GM18505 (cell line): ENCODE data around the gene TNS3.

ENCODE experiments used
- ATAC-seq: cut with Tn5 transposase; IDR thresholded peaks from one replicate; pipeline ENCODE4 v1.9.1; 2021; ENCODE audit not compliant: unreplicated experiment
- POLR2A ChIP-seq: IDR thresholded peaks from 4 replicates; pipeline ENCODE4 v1.6.1; 2011; ENCODE audit warnings: borderline replicate concordance; ENCODE audit not compliant: insufficient read depth, insufficient read length; ENCODE audit errors: extremely low read depth

TNS3 gene

DNA sequence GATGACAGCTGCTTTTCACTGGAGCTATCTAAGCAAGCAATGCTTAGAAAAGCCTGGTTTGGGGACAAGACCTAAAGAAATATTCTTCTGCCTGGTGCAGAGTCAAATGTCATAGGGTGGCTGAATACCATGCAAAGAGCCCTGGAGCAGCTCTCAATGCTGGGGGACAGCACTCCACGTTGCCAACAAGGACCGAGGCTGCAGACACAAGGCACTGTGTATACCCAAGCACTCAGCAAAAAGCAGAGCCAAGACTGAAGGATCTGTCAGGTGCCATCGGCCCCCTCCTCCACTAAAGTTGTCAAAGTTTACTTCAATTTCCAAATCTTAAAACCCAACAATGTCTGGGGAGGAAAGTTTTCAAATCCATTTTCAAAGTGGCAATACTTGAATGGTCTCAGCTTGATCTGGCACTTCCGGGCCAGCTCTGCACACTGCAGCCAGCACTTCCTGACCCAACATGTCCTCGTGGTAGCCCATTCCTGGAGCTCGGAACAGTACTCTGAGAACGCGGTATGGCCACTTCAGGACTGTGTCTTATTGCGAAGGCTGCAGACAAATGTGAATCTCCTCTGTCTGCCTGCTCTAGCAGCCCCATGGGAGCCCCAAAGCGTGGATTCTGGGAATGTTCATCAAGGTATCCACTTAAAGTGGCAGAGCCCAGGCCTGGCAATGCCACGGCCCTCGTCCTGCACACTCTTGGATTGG lies 191.8 kb downstream of the TNS3 start:
- no peak for TF ChIP-seq POLR2A
- ATAC-seq: no peak

DNA sequence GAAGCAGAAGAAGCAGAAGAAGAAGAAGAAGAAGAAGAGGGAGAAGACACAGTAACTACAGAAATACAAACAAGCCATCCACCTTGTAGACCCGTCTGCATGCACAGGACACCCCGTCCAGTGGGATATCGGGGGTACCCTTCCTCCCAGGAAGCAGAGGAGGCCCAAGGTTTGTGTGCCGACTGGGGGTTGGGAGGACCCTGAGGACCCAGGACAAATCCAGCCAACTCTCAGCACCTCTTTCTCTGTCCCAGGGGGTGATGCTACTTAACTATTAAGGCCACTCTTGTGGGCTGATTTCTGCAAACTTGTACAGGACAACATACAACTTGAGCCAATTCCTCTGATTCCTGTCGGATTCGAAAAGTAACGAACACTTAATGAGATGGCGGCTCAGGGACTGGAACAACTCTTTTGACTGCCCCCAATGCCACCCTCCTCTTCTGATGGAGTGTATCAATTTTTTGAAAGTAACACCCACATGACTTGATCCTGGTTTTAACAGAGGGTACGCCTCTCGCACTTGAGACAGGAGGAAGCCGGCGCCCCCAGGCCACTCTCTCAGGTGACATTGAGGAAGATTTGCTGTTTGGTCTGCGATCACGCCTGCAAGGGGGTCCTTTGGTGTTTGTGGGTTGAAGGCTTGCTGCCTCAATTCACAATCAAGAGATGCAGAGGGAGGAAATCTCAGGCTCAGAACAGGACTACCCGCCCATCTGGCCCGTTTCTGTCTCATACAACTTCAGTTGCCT lies 192.6 kb downstream of the TNS3 start:
- ATAC-seq: no peak
- no peak for TF ChIP-seq POLR2A

DNA sequence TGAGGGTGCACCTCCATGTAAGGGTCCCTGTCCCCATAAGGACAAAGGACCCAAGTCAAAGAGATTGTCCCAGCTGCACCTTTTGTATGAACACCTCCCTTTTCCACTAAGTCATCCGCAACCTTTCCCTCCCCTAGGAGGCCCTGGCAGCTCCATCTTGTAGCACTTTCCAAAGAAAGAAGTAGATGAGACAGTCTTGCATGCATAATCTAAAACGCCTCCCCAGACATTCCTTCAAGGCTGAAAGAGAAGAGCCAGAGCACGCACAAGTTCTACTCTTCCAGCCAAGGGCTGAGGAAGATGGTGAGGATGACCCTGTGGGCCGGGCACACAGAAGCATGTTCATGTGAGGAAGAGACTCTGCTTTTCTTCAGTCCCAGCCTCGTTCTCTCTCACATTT lies 194.4 kb downstream of the TNS3 start:
- ATAC-seq: no peak
- TF ChIP-seq POLR2A: no peak

DNA sequence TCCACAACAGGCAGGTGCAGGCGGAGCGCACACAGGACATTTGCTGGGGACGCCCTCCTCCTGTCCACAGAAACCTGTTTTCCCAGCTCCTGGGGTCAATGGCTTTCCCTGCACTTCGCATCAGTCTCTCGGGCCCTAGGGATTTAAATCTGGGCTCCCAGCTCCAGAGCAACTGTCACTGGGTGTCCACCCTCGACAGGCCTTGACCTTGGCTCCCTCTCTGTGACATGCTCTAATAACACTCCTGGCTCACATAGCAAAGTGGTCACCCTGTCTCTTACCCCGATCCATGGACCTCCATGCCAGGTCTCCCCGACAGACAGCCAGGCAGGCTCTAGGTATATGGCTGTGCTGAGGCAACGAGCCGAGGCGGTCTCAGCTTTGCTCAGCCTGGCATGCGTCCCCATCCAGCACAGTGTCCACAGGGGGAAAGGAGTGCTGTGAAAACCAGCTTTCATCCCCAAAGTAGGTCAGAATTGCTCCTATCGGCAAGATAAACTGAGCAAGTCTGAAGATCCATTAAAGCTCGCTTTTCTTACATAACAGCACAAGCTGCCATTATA lies 195.6 kb downstream of the TNS3 start:
- ATAC-seq: no peak

DNA sequence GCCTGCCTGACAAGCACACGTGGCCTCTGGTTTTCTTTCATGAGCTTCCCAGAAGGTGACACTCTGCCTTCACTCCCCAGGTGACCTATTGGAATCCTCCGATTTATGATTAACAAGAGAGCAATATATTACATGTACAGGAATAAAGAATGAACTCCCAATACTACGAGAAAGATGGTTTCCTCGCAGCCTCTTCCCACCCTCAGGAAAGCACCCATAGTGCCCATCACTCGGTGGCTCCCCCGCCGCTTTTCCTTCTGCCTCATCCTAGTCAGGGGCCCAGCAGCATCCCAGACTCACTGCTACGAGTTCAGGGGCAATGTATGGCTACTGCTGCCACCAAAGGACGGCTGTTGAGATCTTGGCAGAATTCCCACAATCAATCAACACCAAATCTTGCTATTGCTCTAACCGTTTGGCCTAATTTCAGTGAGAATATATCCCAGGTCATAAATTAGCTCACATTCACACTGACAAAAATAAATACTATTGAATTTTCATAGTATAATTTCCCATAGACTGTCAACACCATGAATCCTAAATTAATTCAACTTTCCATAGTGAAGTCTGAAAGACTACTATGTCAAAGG lies 196.3 kb downstream of the TNS3 start:
- TF ChIP-seq POLR2A: no peak
- ATAC-seq: no peak

More for the DNA sequence above, 195.6 kb downstream of the TNS3 start:
- TF ChIP-seq POLR2A: no peak

DNA sequence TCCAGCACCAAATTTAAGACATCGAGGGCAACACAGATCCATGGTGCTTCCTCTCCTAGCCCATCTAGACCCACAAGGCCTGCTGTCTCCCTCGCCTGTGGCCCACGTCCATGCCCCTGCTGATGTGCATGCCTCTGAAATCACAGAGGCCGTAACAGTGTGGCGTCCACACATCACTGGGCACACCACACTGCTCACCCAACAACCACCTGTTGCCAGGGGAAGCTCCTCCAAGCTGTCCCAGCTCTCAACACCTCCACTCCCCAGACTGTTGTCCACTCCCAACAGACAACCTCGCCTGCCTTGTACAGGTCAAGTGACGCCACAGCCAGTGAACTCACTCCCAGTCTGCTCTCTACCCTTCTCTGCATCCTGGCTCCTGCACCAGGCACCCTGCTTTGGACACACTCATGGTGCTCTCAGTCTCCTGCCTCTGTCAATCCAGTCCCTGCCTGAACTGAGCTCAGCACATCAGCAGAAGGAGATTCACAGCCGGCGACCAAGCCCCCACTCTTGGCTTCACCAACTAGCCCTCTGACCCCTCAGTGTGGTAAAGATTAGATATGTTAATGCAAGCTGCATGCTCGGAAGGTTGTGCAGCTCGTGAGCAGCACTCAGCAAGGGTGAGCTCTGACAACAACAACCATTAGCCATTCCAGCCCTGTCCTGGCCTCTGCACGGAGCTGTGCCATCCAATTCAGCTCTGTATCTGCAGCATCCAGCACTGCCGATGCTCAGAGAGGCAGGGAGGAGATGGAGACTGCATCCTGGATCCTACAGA lies 197.0 kb downstream of the TNS3 start:
- no peak for TF ChIP-seq POLR2A

DNA sequence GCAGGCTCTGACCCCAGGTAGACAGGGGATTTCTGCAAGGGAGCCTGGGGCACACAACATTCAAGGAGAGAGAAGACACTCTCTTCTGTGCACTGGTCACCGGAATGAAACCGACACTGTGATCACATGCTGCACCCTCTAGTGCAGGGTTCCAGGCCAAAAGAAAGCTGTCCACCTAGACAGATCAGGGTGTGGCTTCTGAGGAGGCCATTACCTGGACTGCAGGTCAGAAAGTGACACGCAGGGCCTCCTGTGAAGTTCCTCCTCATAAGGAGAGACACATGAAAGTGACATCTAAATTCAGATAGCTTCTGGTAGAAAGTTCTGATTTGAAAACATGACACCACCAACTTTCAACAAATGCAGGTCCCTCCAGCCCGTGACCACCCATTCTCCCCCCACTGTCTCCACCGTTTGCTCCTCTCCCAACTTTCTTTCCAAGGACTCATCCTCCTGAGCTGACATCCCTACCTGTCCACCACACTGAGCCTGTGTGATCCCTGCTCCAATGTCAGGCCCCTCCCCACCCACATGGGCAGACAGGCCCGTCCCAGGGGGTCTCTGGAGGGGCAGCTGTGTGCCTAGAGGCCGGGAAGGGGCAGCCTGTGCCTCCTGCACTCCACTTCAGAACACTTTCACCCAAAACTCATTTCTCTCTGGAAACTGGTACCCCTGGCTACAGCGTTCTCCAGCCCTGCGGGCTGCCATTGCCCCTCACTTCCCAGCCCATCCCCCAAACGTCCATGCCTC lies 198.0 kb downstream of the TNS3 start:
- ATAC-seq: no peak
- TF ChIP-seq POLR2A: no peak

More for the DNA sequence above, 197.0 kb downstream of the TNS3 start:
- ATAC-seq: no peak

DNA sequence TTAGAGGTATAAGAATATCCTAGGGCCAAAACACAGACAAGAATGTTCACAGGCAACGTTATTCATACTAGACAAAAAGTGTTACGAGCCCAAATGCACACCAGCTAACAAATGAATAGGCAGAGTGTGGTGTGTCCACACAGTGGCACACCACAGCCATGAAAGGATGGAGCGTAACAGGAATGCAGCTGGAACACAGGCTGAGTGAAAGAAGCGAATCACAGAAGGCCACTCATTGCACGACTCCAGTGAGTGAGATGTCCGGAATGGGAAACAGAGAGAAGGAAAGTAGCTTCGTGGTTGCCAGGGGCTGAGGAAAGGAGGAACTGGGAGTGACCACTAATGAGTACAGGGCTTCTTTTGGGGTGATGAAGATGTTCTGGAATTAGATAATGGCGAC lies 198.8 kb downstream of the TNS3 start:
- ATAC-seq: no peak
- TF ChIP-seq POLR2A: no peak

DNA sequence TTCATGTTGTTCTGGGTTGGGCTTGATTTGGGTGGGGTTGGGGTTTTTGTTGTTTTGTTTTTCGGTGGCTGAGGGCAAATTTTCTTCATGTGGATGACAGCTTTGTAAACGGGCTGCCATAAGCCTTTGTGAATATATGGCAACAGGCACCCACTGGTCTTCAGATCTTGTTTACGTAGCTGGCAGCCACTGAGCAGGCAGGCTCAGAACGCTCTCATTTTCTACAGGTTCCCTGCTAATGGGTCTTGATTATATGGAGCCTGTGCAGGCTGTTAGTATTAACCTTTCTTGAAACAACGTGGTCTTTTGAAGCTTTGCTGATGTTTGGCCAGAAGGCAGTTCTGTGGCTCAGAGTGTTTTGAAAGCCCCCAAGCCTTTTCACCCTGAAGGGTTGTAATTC lies 199.7 kb downstream of the TNS3 start:
- ATAC-seq: no peak

DNA sequence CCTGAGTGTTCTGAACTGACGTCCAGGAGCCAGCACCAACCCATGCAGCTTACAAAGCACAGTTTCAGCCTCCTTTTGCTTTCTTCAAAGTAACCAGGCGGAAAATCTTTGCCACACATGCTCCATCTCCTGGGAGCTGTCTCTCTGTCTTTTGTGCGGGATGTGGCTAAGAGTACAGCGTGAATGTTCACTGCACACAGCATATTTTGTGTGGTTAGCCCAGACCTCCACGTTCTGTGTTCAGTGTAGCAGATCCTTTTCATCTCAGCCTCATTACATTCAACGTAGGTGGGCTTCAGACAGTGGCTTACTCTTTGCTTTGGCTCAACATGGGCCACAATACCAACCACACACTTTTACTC lies 200.8 kb downstream of the TNS3 start:
- no peak for ATAC-seq

More for the DNA sequence above, 199.7 kb downstream of the TNS3 start:
- TF ChIP-seq POLR2A: no peak

DNA sequence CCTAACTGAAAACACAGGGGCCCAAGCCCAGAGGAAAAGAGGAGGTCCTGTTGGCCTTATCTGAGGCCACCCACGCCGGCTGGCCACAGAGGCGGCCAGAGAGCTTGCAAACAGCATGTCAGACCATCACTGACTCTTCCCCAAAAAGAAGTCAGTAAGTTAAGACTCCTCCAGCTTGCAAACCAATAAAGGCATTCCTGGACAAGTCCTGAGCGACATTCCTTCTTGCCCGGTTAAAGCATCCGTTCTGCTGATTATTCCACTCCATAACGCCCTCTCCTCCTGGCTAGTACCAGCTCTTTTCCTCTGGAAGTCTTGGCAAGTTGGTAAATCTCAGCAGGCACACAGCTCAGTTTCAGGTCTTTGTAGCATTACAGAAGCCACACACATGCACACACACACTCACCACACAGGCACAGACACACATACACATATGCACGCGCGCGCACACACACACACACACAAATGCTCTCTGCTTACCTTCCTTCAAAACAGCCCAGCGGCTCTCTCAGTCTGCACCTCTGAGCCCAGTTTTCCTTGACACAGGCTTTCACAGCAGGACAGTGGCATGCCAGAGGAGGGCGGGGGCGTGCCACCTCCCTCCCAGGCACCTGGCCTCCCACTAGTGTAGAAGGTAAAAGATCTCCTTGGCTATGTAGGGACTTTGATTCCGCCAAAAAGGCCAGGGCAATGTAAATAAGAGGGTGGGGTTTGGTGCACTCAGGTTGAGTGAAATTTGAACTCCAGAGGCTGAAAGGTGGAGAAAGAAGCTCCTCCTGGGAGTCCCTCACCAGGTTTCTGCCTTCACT lies 201.4 kb downstream of the TNS3 start:
- no peak for ATAC-seq
- TF ChIP-seq POLR2A: no peak

More for the DNA sequence above, 200.8 kb downstream of the TNS3 start:
- no peak for TF ChIP-seq POLR2A
